Measurements from ENCODE around the gene RNF5.
A peak's percentile ranks its signal among the peaks of the same experiment; 100 is the strongest.
"Not testable (repeated sequence)": the region's sequence is repeated elsewhere in the genome, so short reads cannot be mapped to it uniquely, and the experiment has no call there.

Gene RNF5, protein sequence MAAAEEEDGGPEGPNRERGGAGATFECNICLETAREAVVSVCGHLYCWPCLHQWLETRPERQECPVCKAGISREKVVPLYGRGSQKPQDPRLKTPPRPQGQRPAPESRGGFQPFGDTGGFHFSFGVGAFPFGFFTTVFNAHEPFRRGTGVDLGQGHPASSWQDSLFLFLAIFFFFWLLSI

DNA sequence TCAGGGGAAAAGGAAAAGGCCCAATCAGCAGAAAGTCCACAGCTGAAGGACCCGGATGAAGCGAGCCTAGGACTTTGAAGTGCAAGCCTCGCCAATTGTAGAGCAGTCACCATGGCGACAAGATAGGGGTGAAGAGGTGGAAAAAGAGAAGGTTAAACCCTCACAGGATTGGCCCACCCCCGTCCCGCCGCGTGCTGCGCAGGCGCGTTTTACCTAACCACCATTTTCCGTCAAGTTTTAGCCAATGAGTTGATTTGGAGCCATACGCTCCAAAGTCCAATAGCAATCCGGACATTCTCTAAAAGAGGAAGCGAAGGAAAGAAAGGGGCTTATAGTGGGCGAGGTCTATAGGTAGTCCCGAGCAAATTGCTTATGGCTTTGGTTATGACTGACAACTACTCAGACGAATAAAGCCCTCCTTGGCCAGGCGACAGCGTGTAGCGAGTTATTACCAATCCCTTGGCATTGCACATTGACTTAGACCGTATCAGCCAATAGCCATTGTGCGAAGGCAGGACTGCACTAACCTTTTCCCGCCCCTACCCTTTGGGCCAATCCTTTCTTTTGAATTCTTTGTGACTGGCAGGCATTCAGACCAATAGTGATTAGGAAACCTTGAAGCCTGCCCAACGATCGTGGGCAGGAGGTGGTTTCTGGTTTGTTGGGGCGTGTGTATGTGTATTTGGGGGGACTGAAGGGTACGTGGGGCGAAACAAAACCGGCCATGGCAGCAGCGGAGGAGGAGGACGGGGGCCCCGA is at the start of gene RNF5:
Gene RNF5, plus strand, starts transcription at position 618 of the 759 bp plus-strand sequence. Its CDS starts 107 bp downstream, at position 725.
- peak; percentile 79 to 86 for DNase-seq

DNA sequence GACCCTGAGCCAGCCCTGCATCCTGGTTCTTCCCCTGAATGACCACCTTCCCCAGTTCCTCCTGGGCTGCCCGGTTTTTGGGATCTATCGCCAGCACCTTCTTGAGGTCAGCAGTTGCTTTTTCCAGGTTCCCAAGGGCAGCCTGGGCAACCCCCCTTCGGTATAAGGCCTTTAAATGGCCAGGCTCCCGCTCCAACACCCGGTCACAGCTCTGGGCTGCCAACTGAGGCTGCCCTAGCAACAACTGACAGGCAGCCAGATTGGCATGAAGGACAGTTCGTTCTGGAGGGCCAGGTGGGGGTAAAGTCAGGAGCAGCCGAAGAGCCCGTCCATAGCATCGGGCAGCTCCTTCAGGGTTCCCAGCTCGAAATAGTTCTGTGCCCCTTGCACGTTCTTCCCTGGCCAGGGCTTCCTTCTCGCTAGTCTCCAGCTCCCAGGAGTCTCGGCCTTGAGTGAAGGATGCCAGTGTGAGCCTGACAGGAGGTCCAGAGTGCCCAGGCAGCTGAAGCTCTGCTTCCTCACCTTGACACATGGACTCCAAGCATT is 49.4 kb upstream of the RNF5 start:
- no peak for DNase-seq

DNA sequence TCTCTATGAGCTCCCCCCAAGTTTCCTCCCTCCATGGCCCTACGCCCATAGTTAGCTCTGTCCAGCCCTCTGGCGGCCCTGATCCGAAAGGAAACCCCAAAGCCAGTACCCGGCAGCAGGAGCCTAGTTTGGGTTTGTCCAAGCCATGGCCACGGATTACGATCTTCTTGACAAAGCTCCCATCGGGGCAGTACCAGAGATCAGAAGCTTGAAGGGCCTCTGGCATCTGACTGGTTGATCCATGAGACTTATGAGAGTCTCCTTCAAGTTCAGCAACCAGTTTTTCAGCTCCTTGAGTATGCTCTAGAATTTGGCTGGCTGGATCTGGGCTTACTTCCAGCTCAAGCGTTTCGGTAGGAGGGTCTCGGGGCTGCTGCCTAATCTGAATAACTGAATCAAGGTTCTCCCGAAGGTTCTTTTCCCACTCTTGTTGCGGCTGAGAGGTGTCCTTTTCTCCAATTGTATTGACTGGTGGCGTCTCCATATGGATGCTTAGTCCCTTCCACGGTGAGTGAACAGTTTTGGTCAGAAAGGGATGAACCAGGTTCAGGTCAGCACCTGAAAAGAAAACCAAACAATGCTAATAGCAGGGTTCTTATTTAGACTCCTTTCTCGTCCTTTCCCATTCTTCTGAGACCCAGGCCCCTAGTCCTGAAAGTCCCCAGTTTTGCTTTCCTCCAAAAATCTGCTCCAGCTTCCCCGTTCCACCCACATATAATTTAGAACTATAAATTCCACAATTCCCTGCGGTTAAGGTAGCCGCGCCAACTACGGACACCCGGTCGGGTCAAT is 48.7 kb upstream of the RNF5 start:
- no peak for DNase-seq

DNA sequence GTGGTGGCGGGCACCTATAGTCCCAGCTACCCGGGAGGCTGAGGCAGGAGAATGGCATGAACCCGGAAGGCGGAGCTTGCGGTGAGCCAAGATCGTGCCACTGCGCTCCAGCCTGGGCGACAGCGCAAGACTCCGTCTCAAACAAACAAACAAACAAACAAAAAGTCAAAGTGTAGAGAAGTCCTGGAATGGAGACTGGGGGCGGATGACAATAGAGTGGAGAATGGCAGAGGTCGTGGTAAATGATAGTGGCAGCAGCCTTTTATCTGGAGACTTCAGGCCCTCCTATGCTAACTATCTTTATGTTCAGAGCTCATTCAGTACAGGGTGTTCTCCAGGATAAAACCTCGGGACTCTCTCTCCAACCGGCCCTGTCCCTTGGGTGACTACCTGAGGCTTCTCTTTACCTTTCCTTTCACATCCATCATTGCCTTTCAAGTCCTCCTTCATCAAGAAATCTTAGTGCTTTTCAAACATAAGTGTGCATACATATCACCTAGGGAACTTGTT is 46.7 kb upstream of the RNF5 start:
- no peak for DNase-seq

DNA sequence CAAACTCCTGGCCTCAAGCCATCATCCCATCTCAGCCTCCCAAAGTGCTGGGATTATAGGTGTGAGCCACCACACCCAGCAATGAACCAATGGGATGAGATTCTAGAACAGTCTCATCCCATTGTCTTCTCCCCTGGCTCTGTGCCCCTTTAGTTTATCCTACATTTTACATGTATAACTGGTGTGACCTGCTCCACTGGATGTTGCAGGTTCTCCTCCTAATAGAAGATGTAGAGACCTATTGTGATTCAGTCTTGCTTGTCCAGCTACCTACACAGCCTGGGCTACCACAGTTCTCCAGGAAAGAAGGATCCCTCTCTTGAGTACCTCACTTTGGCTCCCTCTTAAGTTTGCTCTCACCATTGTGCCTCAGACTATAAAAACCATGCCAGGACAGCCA is 46.1 kb upstream of the RNF5 start:
- no peak for DNase-seq

DNA sequence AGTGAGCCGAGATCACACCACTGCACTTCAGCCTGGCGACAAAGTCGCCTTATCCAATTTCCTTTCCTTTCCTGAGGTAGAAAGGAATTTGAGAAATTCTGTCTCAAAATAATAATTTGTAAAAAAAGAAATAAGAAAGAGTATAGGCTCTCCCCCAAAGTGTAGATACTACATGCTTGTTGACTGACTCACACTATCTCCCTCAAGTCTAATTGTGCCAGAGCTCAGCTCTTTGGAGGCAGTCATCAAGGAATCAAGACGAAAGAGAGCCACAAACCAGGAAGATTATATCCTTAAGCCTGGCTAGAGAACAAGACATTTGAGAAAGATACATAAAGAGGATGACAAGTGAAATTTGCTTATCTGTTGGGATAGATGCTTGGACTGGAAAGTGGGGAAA is 44.4 kb upstream of the RNF5 start:
- DNase-seq = no peak

DNA sequence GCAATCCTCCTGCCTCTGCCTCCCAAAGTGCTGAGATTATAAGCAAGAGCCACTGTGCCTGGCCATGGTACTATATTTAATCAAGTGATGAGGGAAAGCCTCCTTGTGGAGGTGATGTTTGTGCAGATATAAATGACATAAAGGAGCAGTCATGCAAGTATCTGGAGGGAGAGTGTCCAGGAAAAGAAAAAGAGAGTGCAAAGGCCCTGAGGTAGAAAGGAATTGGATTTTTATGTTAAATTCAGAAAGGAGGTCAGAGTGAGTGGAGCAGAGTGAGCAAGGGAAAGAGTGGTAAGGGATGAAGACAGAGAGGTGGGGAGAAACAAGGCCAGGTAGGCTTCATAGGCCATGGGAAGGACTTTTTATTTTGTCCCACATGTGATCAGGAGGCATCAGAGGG is 40.8 kb upstream of the RNF5 start:
- no peak for DNase-seq

DNA sequence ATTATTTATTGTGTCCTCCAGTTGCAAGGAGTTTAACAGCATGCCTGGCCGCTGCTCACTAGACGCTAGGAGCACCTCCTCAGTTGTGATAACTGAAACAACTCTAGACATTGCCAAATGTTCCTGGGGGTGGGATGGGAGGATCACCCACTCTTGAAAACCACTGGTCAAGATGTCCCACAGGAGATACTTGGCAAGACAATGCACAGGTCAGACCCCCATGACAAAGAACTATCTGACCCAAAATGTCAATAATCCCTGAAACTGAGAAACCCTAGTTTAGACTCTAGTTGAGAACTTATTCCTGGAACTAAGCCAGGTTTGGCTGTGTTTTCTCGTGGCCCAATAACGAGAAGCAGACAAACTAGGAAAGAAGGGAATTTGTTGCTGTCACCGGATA is 38.6 kb upstream of the RNF5 start:
- DNase-seq = no peak

DNA sequence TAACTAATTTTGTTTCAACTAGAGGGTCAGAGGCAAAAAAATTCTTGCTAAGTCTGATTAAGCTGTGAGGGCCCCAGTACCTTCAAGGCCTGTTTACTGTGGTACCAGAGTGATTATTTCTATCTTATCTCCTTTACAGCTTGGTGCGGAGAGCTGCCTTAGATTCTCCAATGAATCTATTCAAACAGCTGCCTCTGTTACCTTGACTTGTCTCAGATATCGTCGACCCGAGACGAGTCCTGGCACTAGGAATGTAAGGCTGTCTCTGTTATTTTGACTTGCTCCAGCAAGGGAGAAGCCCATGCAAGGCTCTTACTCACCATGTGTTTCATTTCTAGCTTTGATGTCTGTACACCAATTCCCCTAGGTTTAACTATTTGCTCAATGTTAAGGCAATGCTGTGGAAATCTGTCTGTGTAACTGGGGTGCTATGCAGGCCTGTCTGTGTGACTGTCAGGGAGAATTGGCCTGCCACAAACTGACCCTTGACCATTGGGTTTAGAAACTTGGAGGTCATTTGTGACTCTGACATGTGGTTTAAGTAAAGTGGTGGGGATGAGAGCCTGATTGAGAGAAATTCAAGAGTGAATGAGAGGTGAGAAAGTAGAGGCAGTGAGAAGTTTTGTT is 37.7 kb upstream of the RNF5 start:
- no peak for DNase-seq

DNA sequence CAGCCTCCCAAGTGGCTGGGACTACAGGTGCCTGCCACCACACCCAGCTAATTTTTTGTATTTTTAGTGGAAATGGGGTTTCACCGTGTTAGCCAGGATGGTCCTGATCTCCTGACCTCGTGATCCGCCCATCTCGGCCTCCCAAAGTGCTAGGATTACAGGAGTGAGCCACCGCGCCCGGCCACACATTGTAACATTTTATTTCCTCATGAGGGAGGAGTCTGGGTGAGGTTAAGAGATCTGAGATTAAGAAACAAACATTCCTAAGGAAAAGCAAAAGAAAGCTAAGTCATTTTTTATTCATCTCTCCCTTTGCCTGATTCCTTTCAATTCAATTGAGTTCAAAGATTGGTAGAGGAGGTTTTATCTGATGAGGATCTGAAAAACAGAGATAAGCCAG is 34.0 kb upstream of the RNF5 start:
- DNase-seq = not testable (repeated sequence)

DNA sequence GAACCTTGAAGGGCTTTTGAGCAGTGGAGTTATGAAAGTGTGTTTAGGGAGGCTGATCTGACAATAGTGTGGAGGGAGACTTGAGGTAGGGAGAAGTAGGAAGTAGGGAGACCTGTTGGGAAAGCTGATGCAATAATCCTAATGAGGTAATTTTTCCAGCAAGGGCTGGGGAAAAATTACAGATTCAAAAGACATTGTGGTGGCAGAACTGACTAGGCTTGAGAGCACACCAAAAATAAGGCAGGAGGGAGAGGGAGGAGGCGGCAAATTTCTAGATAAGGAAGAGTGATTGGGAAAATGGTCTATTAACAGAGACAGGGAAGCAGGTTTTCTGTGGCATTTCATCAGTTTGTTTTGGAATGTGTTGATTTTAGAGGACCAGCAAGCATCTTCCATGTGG is 31.9 kb upstream of the RNF5 start:
- no peak for DNase-seq

DNA sequence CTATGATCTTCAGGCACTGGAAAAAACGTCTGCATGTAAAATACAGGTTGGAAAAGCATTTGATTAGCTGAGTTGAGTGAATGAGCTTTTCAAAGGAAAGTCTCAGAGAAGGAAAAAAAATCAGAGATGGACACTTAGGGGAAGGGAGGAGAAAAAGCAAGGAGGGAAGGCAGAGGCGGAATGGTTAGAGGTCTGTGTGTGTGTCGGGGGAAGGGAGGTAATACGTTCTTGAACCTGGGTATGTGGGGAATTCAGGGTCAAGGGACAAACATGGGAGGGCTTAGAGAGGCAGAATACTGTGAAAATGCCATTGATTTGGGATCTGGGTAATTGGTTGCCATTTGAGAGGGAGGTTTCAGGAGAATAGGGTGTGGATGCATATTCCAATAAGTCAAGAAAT is 31.5 kb upstream of the RNF5 start:
- DNase-seq = no peak

DNA sequence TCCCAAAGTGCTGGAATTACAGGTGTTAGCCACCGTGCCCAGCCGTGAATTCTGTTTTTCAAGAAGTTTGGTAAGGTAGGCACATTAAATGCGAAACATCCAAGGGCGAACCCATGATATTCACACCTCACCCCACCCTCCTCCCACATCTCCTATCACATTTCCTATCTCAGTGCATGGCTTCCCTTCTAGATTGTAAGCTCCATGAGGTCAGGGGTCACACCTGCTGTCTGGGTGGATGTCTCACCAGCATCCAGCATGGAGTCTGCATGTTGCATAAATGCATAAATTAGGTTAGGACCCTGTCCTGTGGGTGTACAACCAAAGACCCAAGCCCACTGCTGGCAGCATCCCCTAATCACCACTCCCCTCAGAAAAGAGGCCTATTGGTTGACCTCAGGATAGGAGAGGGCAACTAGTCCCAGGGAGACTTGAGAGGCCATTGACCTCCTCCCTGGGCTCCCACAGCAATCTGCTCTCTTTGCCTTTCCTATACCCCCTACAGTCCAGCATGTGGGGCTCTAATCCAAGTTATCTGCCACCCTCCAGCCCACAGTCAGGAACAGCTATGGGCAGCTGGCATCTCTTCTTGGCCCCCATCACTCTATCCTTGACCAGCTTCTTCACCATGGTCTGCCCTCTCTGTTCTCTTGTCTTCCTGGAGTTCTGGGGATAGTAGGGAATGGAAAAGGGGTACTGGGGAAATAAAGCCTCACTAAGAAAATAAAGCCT is 30.6 kb upstream of the RNF5 start:
- DNase-seq = no peak

DNA sequence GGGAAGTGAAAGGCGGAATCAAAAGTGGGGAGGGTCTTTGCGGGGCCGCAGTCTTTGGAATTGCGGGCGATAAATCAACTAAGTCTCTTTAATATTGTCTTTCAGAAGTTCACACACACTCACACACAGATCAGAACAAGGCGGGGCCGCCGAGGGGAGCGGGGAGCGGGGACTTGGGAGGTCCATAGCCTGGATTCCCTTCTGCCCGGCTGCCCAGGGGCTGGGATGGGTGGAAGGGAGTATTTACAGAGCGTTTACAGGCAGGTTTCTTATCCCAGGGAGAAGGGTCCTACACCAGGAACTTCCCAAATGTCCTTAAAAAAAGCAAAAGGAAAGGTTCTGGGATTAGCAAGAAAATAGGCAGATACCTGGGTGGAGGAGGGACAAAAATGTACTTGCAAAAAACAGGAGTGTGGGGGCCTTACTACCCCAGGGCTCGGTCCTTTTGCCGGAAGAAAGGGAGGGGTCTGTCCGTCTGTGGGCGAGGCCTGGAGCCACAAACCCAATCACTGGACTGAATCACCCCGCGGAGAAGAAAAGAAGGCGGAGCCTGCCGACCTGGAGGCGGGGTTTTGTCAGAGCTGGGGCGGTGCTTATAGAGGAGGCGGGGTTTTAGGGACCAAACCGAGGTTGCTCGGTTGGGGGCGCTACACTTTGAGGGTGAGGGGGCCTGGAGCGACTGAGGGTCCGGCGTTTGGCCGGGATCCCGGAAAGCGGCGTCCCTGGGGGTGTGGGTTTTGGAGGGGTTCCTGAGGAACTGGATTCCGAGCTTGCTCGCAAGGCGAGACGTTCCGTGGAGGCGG is 29.7 kb upstream of the RNF5 start:
- DNase-seq = peak; percentile 61 to 78

DNA sequence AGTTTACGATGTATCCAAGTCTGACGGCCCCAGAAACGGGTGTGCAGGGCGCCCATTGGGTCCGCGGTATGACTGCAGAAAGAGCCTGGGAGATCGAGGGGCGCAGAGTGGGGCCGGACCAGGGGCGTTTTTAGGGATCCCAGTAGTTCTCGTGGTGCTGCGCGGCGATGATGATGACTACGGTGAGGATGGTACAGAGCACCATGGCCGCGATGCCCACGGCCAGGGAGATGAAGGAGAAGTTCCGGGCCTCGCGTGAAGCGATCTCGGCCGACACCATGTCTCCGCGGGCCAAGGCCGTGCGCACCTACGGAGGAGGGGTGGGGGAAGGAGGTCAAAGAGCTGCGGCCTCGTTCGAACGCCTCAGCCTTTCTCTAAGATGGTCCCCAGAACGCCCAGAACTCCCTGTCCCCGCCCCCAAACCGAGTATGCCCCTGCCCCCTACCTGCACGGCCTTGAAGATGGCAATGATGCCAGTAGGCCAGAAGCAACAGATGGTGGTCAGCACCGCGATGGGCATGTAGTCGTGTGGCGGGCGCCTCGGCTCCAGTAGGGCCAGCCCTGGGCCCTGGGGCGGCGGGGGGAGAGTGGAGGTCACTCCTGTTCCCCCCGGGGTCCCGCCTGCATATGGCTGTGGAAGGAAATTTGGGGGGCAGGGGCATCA is 29.0 kb upstream of the RNF5 start:
- no peak for DNase-seq

DNA sequence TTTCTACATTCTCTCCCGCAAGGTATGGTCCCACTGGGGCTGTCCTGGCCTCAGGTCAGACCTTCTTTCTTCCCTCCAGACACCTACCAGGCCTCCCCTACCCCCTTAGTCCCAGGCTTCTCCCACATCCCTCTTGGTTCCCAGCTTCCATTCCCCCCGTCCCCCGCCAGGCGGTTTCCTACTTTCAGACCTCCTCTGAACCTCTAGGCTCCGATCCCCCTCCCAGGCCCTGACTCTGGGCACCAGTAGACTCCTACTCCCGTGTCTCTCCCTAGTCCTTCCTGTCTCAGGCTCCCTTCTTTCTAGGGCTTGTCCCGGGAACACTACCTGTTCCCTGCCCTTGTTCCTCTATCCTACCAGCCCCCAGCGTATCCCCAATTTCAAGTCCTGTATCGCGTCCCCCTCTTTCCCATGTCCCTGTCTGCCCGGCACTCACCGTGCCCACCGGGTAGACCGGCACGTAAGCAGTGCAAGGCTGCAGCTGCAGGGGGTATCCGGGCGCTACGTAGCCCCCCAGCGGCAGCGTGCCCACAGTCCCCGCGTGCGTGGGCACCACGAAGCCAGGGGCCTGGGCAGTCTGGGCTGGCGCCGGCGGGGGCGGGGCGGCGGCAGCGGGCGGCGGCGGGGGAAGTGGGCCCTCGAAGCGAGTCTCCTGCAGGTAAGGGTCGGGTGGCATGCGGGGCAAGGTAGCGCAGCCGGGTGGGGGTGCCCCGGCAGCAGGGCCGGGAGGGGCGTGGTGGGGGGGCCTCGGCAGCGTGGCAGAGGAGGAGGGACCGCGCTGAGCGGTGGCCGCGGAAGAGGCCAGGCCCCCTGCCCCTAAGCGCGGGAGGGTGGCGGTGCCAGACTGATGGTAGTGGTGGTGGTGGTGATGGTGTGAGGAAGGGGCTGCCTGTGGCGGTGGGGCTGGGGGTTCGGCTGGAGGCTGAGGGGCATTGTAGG is 28.0 kb upstream of the RNF5 start:
- no peak for DNase-seq

DNA sequence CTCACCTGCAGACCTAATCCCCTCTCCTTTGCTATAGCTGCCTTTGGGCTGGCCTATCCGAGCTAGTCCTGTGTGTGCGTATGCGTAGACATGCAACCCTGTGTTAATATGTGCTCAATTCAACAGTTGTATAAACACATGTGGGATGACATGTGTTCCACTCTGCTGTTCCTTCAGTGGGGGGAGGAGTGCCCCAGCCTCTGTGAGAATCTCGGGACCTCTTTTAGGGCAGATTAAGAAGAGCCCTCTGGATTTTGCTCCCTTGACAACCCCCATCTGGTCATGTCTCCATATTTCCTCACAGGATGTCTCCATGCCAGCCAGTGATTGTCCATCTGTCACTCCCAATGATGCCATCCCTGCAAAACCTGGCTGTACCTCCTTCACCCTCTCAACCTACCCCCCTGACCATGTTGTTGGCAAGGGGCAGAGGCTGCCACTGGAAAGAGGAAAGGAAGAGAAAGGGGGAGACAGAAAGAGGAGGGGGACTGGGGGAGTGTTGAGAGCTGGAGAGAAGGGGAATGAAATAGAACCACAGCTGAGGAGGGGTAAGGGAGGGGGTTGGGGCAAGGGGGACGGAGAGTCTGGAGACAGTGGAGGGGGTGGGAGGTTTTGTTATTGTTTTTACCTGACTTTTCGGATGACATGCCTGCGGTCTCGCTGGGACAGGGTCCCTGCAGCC is 26.9 kb upstream of the RNF5 start:
- DNase-seq = no peak

DNA sequence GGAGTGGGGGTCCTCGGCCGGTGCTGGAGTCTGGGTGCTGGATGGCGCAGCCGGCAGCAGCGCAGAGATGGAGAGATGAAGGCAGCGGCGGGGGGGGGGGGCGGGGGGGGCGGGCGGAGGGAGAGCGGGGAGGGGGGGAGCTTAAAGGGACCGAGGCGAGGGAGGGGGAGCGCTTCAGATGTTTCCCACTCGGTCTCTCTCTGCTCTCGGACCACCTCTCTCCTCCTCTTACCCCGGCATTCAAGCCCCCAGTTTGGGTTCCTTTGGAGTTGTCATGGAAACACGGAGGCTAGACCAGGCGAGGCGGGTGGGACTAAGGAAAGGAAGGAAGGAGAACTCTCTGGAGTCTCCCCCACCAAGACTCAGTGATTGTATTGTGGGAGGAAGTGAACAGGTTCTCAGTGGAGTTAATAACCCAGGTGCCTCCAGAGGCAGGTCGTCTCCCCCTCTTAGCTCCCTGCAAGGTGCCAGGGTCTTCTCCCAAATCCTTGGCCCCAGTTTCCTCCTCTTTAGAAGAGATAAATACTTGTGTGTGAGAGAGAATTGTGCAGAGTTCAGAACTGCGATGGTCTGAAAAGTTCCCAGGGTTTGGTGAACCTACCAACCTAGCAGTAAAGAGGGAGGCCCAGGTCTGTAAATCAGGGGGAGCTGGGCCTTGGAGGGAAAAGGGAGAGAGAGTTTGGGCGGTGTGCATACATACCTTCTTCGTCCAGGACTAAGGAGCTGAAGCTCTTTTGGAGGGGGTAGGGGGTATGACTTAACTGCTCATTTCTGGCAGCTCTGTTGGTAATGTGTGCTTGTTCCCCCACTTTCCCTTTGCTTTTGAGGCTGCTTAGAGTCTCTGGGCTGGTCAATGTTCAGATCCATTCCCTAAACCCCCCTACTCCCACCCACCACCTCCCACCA is 26.1 kb upstream of the RNF5 start, which contains the start of gene PRRT1:
Gene PRRT1, minus strand, starts transcription at position 77 of the 906 bp plus-strand sequence. CDS start 112 bp downstream, outside the sequence.
- DNase-seq = no peak
